Myocyte (in vitro differentiated cells): ENCODE results near the gene LCN15. TPM values are rescaled to one million over a fixed set of nuclear protein-coding genes. Genes with fewer than 3 reads are reported as not detected.
"Not testable (repeated sequence)": the region's sequence is repeated elsewhere in the genome, so short reads cannot be mapped to it uniquely, and the experiment has no call there.

Experiments
- DNase-seq: peaks from one replicate; pipeline ENCODE4 v3.0.0-alpha.2; 2012; ENCODE audit warnings: low read depth
- polyA plus RNA-seq: library from polyadenylated mRNA; unstranded; fragments of >200 nt; gene quantifications from one replicate; pipeline ENCODE4 v1.2.1, GENCODE V29; 2012; ENCODE audit warnings: missing spikeins
- total RNA-seq: library from RNA; depleted of rRNA; stranded (reverse); fragments of >200 nt; gene quantifications from 2 replicates; pipeline ENCODE4 v1.2.3, GENCODE V29; 2014

LCN15 gene
- not detected in 2 replicates for total RNA-seq
- not detected for polyA plus RNA-seq

- DNase-seq = no peak
Measured at GRCh38 chr9:136764301-136764891, at the start of gene LCN15. TSS of gene LCN15 (minus strand) at chr9:136764518. CDS start at chr9:136764488, 30 bp downstream.

- no peak for DNase-seq
Measured at GRCh38 chr9:136808806-136809158, 44.5 kb upstream of the LCN15 start.

GRCh38 chr9:136808075-136808805 is 43.9 kb upstream of the LCN15 start:
- DNase-seq = no peak

GRCh38 chr9:136807281-136808074 is 43.2 kb upstream of the LCN15 start, which contains the start of gene RABL6:
TSS of gene RABL6 (plus strand) at chr9:136807948. CDS start at chr9:136808197, 249 bp downstream.
- peak; percentile 75 for DNase-seq

GRCh38 chr9:136806631-136807201 is 42.4 kb upstream of the LCN15 start:
- no peak for DNase-seq

- DNase-seq = no peak
Measured at GRCh38 chr9:136806067-136806466, 41.7 kb upstream of the LCN15 start.

- no peak for DNase-seq
Measured at GRCh38 chr9:136805207-136805740, 41.0 kb upstream of the LCN15 start.

GRCh38 chr9:136804509-136805206 is 40.3 kb upstream of the LCN15 start:
- DNase-seq = no peak

GRCh38 chr9:136803551-136804508 is 39.5 kb upstream of the LCN15 start:
- no peak for DNase-seq

GRCh38 chr9:136803009-136803550 is 38.8 kb upstream of the LCN15 start:
- DNase-seq = not testable (repeated sequence)

- no peak for DNase-seq
Measured at GRCh38 chr9:136802321-136802720, 38.0 kb upstream of the LCN15 start.

GRCh38 chr9:136799854-136800657 is 35.7 kb upstream of the LCN15 start:
- DNase-seq = peak; percentile 46

- no peak for DNase-seq
Measured at GRCh38 chr9:136799079-136799853, 34.9 kb upstream of the LCN15 start.

- DNase-seq = no peak
Measured at GRCh38 chr9:136798708-136799078, 34.4 kb upstream of the LCN15 start.

- DNase-seq = not testable (repeated sequence)
Measured at GRCh38 chr9:136796775-136797347, 32.5 kb upstream of the LCN15 start.

GRCh38 chr9:136796238-136796774 is 32.0 kb upstream of the LCN15 start, which contains the start of gene CCDC183:
TSS of gene CCDC183 (plus strand) at chr9:136796338. CDS start at chr9:136796398, 60 bp downstream.
- no peak for DNase-seq

- no peak for DNase-seq
Measured at GRCh38 chr9:136795000-136795348, 30.7 kb upstream of the LCN15 start.
